GM21367 (cell line): Measurements from ENCODE around the gene ASTE1.
"Not testable (repeated sequence)": the region's sequence is repeated elsewhere in the genome, so short reads cannot be mapped to it uniquely, and the experiment has no call there.

ENCODE experiments used
- ATAC-seq: cut with Tn5 transposase; IDR thresholded peaks from one replicate; pipeline ENCODE4 v1.9.1; 2021; ENCODE audit not compliant: unreplicated experiment

Gene ASTE1

GRCh38 chr3:131018970-131019369 lies 7.7 kb downstream of the ASTE1 start:
- no peak for ATAC-seq

GRCh38 chr3:131009698-131010097 lies 16.9 kb downstream of the ASTE1 start:
- ATAC-seq: no peak

- no peak for ATAC-seq
Measured at GRCh38 chr3:131008326-131008725, 18.3 kb downstream of the ASTE1 start.

- no peak for ATAC-seq
Measured at GRCh38 chr3:131007782-131008181, 18.8 kb downstream of the ASTE1 start.

- ATAC-seq: no peak
Measured at GRCh38 chr3:131007256-131007655, 19.4 kb downstream of the ASTE1 start.

GRCh38 chr3:131004603-131005002 lies 22.0 kb downstream of the ASTE1 start:
- ATAC-seq: no peak

GRCh38 chr3:131001071-131001470 lies 25.6 kb downstream of the ASTE1 start:
- no peak for ATAC-seq

GRCh38 chr3:130997289-130997688 lies 29.3 kb downstream of the ASTE1 start:
- no peak for ATAC-seq

- no peak for ATAC-seq
Measured at GRCh38 chr3:130992344-130992743, 34.3 kb downstream of the ASTE1 start.

GRCh38 chr3:130991126-130991525 lies 35.5 kb downstream of the ASTE1 start:
- no peak for ATAC-seq

GRCh38 chr3:130990282-130990681 lies 36.3 kb downstream of the ASTE1 start:
- ATAC-seq: no peak

GRCh38 chr3:130981469-130981868 lies 45.2 kb downstream of the ASTE1 start:
- no peak for ATAC-seq

GRCh38 chr3:130979117-130979516 lies 47.5 kb downstream of the ASTE1 start:
- no peak for ATAC-seq

- no peak for ATAC-seq
Measured at GRCh38 chr3:130976706-130977105, 49.9 kb downstream of the ASTE1 start.

- no peak for ATAC-seq
Measured at GRCh38 chr3:130975251-130975650, 51.4 kb downstream of the ASTE1 start.

GRCh38 chr3:130974201-130974600 lies 52.4 kb downstream of the ASTE1 start:
- ATAC-seq: no peak

GRCh38 chr3:130973406-130973805 lies 53.2 kb downstream of the ASTE1 start:
- no peak for ATAC-seq

GRCh38 chr3:130972592-130972991 lies 54.0 kb downstream of the ASTE1 start:
- ATAC-seq: not testable (repeated sequence)

- ATAC-seq: no peak
Measured at GRCh38 chr3:130971208-130971607, 55.4 kb downstream of the ASTE1 start.

GRCh38 chr3:130969621-130970020 lies 57.0 kb downstream of the ASTE1 start:
- no peak for ATAC-seq

GRCh38 chr3:130968221-130968620 lies 58.4 kb downstream of the ASTE1 start:
- ATAC-seq: no peak

- no peak for ATAC-seq
Measured at GRCh38 chr3:130967281-130967680, 59.3 kb downstream of the ASTE1 start.

- no peak for ATAC-seq
Measured at GRCh38 chr3:130963878-130964277, 62.7 kb downstream of the ASTE1 start.
